DND-41 (cell line): ENCODE measurements around the gene SRGAP3.

ENCODE experiments used
- CTCF ChIP-seq: IDR thresholded peaks from 2 replicates; pipeline ENCODE4 v1.5.1; 2012; ENCODE audit warnings: borderline replicate concordance, low read length, moderate library complexity, mild to moderate bottlenecking; ENCODE audit not compliant: poor library complexity, severe bottlenecking; ENCODE audit errors: extremely low read depth
- EZH2 ChIP-seq: IDR thresholded peaks from 3 replicates; pipeline ENCODE4 v1.6.1; 2012; ENCODE audit warnings: borderline replicate concordance, low read depth, mild to moderate bottlenecking, moderate library complexity, low read length, inconsistent platforms; ENCODE audit not compliant: severe bottlenecking

GRCh38 chr3:9183811-9184460, 65.5 kb downstream of the SRGAP3 start:
- TF ChIP-seq CTCF (no peak), EZH2 (no peak)
